Measurements from ENCODE around the gene MLXIP.

DNA sequence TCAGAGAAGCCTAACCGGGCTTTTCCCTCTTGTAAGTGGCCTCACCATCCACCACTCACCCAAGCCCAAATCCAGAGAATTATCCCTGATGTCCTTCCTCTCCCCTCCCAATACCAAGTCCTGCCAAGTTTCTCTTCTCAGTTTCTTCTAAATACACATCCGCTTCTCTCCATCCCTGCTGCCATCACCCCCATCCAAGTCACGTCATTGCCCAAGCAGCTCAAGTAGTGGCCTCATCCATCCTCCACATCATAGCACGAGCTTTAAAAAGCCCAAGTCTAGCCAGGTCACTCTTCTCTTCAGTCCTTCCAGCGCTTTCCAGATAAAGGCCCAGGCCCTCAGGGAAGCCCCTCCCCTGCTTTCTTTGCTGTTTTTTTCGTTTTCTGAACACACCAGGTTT lies 70.1 kb downstream of the MLXIP start:
- TF ChIP-seq, protein P1, sequence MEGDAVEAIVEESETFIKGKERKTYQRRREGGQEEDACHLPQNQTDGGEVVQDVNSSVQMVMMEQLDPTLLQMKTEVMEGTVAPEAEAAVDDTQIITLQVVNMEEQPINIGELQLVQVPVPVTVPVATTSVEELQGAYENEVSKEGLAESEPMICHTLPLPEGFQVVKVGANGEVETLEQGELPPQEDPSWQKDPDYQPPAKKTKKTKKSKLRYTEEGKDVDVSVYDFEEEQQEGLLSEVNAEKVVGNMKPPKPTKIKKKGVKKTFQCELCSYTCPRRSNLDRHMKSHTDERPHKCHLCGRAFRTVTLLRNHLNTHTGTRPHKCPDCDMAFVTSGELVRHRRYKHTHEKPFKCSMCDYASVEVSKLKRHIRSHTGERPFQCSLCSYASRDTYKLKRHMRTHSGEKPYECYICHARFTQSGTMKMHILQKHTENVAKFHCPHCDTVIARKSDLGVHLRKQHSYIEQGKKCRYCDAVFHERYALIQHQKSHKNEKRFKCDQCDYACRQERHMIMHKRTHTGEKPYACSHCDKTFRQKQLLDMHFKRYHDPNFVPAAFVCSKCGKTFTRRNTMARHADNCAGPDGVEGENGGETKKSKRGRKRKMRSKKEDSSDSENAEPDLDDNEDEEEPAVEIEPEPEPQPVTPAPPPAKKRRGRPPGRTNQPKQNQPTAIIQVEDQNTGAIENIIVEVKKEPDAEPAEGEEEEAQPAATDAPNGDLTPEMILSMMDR (IDR thresholded peaks at IDR 0.05): no peak
- TF ChIP-seq POLR2A (IDR thresholded peaks at IDR 0.05): no peak
